Measurements from ENCODE around the gene ZFP64. TPM values are rescaled to one million over a fixed set of nuclear protein-coding genes. Genes with fewer than 3 reads are reported as not detected.
"Not testable (repeated sequence)": the region's sequence is repeated elsewhere in the genome, so short reads cannot be mapped to it uniquely, and the experiment has no call there.

The ZFP64 gene
- total RNA-seq, 4 donors from 2014 or later = 5.4 to 23.4 (median 11.2) TPM

DNA sequence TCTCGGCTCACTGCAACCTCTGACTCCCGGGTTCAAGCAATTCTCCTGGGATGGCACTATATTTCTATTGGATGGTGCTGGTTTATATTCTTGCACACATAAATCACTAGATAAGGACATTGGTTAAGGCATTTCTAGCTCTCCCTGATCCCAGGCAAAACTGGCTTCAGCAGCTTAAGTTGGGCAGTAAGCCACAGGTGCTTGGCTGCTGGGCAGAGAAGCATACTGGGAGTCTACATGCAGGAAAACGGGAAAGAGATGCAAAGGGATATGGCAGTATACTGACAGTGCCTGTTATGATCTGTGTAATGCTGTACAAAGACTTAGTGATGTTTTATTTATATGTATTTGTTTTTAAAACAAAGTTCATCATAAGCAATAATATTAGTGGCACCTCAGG lies 33.3 kb upstream of the ZFP64 start:
- Histone ChIP-seq H3K4me3 (no peak overlapping the region), H3K27ac (no peak overlapping the region), H3K9me3 (no peaks in the 10 kb centered on the region), H3K36me3 (no peaks in the 10 kb centered on the region), H3K4me1 (no peaks in the 10 kb centered on the region), H3K27me3 (no peaks in the 10 kb centered on the region)
- intact Hi-C loops (cut with DNase I; ENCODE audit: low total_unique reads) = no loop called here
- TF ChIP-seq CTCF (IDR thresholded peaks at IDR 0.05) (no peak), POLR2A (IDR thresholded peaks at IDR 0.05) (no peak)
- DNase-seq = no peak

GRCh38 chr20:52221362-52221761 lies 29.8 kb upstream of the ZFP64 start:
- DNase-seq; H3K27ac ChIP-seq; H3K27me3 ChIP-seq; intact Hi-C loops (cut with DNase I; ENCODE audit: low total_unique reads); H3K9me3 ChIP-seq; H3K4me3 ChIP-seq; H3K4me1 ChIP-seq; H3K36me3 ChIP-seq: not testable (repeated sequence)

GRCh38 chr20:52220891-52221290 lies 29.3 kb upstream of the ZFP64 start:
- H3K9me3 ChIP-seq; DNase-seq; H3K4me3 ChIP-seq; intact Hi-C loops (cut with DNase I; ENCODE audit: low total_unique reads); H3K27me3 ChIP-seq; H3K36me3 ChIP-seq; H3K27ac ChIP-seq; H3K4me1 ChIP-seq: not testable (repeated sequence)

- no peak overlapping the region for H3K4me3 ChIP-seq
Observed at GRCh38 chr20:52219441-52219840, 27.9 kb upstream of the ZFP64 start.

GRCh38 chr20:52217689-52218395 lies 26.3 kb upstream of the ZFP64 start:
- no peak overlapping the region for H3K27ac ChIP-seq
- H3K4me1 ChIP-seq = no peaks in the 10 kb centered on the region
- H3K9me3 ChIP-seq = peaks cover 0 to 6% of the 10 kb centered on the region in 2 donors
- TF ChIP-seq POLR2A (IDR thresholded peaks at IDR 0.05) = no peak
- no peak for TF ChIP-seq CTCF (IDR thresholded peaks at IDR 0.05)
- DNase-seq = no peak
- no peak overlapping the region for H3K4me3 ChIP-seq
- H3K27me3 ChIP-seq = no peaks in the 10 kb centered on the region
- intact Hi-C loops (cut with DNase I; ENCODE audit: low total_unique reads) = no loop called here
- H3K36me3 ChIP-seq = no peaks in the 10 kb centered on the region

More at GRCh38 chr20:52219441-52219840, 27.9 kb upstream of the ZFP64 start:
- no peak for DNase-seq
- peaks cover 0 to 6% of the 10 kb centered on the region in 2 donors for H3K9me3 ChIP-seq
- intact Hi-C loops (cut with DNase I; ENCODE audit: low total_unique reads) = no loop called here
- no peak overlapping the region for H3K27ac ChIP-seq
- no peak for TF ChIP-seq CTCF (IDR thresholded peaks at IDR 0.05)
- no peak for TF ChIP-seq POLR2A (IDR thresholded peaks at IDR 0.05)
- no peaks in the 10 kb centered on the region for H3K36me3 ChIP-seq
- H3K27me3 ChIP-seq = no peaks in the 10 kb centered on the region
- no peaks in the 10 kb centered on the region for H3K4me1 ChIP-seq

DNA sequence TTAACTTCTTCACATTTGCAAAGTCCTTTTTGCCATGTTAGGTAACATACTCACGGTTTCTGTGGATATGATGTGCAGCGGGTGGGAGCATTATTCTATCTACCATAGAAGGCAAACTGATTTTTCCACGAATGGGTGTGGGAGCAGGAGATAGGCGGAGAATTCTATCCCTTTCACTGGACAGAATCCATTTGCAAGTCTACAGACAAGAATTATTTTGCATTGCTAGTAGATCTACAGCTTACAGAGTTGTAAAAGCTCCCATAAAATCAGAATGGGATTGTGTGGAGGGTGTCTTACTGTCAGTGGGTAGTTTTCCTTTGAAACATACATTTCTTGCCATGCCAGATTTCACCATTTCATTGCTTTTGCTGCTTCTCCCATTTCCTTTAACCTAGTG lies 22.4 kb upstream of the ZFP64 start:
- DNase-seq = no peak
- H3K36me3 ChIP-seq = no peaks in the 10 kb centered on the region
- no peak overlapping the region for H3K27ac ChIP-seq
- TF ChIP-seq POLR2A (IDR thresholded peaks at IDR 0.05) (no peak), CTCF (IDR thresholded peaks at IDR 0.05) (no peak)
- H3K27me3 ChIP-seq = no peaks in the 10 kb centered on the region
- H3K9me3 ChIP-seq = peaks cover 0 to 6% of the 10 kb centered on the region in 2 donors
- no peak overlapping the region for H3K4me3 ChIP-seq
- intact Hi-C loops (cut with DNase I; ENCODE audit: low total_unique reads) = no loop called here
- H3K4me1 ChIP-seq = no peaks in the 10 kb centered on the region
